Upper lobe of left lung (tissue), 4 donors: ENCODE results near the gene OPRL1.

ENCODE experiments used
- EP300 ChIP-seq, 4 donors: sonication (generic); formaldehyde crosslinking; IDR thresholded peaks; one replicate each; pipeline ENCODE4 v1.5.1; 2017; ENCODE audit warnings: antibody characterized with exemption in 4 of 4, control low read depth in 2 of 4
- TF ChIP-seq, protein P1 (sequence below), 6 experiments: fragments of 450-650 bp in 4 of 6; fragments of 200-600 bp in 2 of 6; sonication (generic) in 2 of 6; IDR thresholded peaks; one replicate each; pipeline ENCODE4 v1.5.1; 2016 to 2019; ENCODE audit warnings: antibody characterized with exemption in 6 of 6

DNA sequence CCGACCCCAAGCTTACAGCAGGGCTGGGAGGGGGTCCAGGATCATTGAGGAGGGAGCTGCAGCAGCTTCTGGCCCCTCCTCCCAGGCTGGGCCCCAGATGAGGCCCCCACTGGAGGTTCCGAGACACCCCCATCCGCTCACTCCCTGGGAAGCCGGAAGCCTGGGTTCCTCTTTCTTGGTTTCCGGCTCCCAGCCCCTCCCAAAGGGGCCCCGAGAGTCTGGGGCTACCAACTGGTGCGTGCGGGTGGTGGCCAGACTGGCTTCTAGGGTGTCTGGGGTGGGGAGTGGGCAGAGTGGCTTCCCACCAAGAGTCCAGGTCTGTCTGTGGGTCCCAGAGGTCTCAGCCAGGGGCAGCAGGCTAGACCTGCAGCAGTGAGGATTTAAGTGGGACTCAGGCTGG lies 2.8 kb upstream of the OPRL1 start:
- TF ChIP-seq, protein P1, sequence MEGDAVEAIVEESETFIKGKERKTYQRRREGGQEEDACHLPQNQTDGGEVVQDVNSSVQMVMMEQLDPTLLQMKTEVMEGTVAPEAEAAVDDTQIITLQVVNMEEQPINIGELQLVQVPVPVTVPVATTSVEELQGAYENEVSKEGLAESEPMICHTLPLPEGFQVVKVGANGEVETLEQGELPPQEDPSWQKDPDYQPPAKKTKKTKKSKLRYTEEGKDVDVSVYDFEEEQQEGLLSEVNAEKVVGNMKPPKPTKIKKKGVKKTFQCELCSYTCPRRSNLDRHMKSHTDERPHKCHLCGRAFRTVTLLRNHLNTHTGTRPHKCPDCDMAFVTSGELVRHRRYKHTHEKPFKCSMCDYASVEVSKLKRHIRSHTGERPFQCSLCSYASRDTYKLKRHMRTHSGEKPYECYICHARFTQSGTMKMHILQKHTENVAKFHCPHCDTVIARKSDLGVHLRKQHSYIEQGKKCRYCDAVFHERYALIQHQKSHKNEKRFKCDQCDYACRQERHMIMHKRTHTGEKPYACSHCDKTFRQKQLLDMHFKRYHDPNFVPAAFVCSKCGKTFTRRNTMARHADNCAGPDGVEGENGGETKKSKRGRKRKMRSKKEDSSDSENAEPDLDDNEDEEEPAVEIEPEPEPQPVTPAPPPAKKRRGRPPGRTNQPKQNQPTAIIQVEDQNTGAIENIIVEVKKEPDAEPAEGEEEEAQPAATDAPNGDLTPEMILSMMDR (IDR thresholded peaks at IDR 0.05): no peak
- no peak for TF ChIP-seq EP300 (IDR thresholded peaks at IDR 0.05)
